MG63 (cell line): ENCODE results near the gene AMY1A. TPM values are rescaled to one million over a fixed set of nuclear protein-coding genes. Genes with fewer than 3 reads are reported as not detected.

Source experiments
- total RNA-seq: library from RNA; depleted of rRNA; stranded (reverse); fragments of >200 nt; shearing (Covaris generic); gene quantifications from 2 replicates; pipeline ENCODE4 v1.2.3, GENCODE V29; 2014; ENCODE audit warnings: low replicate concordance; rRNA removed

Gene AMY1A
- total RNA-seq, 1 experiment from 2014 or later, result not detected

Other genes with a start within 250 kb of the AMY1A start
- 7.0 and 12.7 TPM in 2 replicates for gene RNPC3, start 130.1 kb upstream of the AMY1A start, total RNA-seq
- not detected in 2 replicates for gene AMY2B, start 84.2 kb upstream of the AMY1A start, total RNA-seq
- gene AMY2A, start 38.3 kb upstream of the AMY1A start, total RNA-seq, result not detected in 2 replicates
- gene AMY1B, start 40.5 kb downstream of the AMY1A start, total RNA-seq, result not detected in 2 replicates
- not detected in 2 replicates for gene AMY1C, start 94.1 kb downstream of the AMY1A start, total RNA-seq